ENCODE data around the gene LMOD1.
A peak's percentile ranks its signal among the peaks of the same experiment; 100 is the strongest.
"Not testable (repeated sequence)": the region's sequence is repeated elsewhere in the genome, so short reads cannot be mapped to it uniquely, and the experiment has no call there.

LMOD1 gene

DNA sequence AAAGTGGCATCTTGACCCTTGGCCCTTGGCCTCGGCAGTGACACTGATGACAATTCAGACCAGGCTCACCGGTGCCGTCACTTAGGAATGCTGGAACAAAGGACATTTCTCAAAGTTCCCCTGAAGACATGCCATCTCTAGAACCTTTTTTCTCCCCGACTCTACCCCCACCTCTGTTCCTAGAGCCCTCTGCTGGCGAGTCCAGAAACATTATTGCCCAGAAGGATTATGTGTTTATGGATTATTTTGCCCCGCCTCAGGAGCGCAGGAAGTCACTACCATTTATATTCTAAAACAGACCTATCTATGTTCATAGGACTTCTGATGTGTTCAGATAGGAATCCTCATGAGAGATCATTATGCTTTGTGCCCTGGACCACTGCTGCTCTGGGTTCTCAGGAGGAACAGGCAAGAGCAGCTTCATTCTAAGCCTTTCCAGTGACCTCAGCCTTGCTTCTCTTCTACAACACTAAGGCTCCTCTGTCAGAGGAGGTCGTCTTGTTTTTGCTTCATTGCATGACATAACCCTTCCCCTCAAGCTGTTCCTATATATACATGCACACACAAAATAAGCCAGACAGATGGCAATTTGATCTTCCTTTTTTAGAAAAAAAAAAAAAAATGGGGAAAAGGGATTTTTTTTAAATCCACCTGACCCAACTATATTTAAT is 70.1 kb downstream of the LMOD1 start:
- TF ChIP-seq, protein P1, sequence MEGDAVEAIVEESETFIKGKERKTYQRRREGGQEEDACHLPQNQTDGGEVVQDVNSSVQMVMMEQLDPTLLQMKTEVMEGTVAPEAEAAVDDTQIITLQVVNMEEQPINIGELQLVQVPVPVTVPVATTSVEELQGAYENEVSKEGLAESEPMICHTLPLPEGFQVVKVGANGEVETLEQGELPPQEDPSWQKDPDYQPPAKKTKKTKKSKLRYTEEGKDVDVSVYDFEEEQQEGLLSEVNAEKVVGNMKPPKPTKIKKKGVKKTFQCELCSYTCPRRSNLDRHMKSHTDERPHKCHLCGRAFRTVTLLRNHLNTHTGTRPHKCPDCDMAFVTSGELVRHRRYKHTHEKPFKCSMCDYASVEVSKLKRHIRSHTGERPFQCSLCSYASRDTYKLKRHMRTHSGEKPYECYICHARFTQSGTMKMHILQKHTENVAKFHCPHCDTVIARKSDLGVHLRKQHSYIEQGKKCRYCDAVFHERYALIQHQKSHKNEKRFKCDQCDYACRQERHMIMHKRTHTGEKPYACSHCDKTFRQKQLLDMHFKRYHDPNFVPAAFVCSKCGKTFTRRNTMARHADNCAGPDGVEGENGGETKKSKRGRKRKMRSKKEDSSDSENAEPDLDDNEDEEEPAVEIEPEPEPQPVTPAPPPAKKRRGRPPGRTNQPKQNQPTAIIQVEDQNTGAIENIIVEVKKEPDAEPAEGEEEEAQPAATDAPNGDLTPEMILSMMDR (IDR thresholded peaks at IDR 0.05; ENCODE audit: low read depth, low read length, missing control alignments), result peak; percentile 11
- DNase-seq (ENCODE audit: low read depth), result no peak
- no peak overlapping the region for H3K4me3 ChIP-seq (ENCODE audit: low read depth, low read length)

GRCh38 chr1:201874672-201875071 is 71.7 kb downstream of the LMOD1 start:
- no peak for DNase-seq (ENCODE audit: low read depth)
- no peak overlapping the region for H3K4me3 ChIP-seq (ENCODE audit: low read depth, low read length)
- TF ChIP-seq, protein P1 (IDR thresholded peaks at IDR 0.05; ENCODE audit: low read depth, low read length, missing control alignments), result no peak

DNA sequence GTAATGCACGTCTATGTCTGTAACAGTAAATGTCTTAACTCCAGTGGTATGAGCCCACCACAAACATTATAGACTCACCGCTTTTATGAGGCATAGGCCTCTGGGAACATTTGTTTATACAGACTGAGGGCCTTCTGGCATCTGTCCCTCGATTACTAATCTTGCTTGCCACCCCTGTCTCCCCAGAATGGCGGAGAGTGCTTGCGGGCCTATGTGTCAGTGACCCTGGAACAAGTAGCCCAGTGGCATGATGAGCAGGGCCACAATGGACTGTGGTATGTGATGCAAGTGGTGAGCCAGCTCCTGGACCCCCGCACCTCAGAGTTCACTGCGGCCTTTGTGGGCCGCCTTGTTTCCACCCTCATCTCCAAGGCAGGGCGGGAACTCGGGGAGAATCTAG is 76.0 kb downstream of the LMOD1 start:
- TF ChIP-seq, protein P1 (IDR thresholded peaks at IDR 0.05; ENCODE audit: low read depth, low read length, missing control alignments), result no peak
- H3K4me3 ChIP-seq (ENCODE audit: low read depth, low read length), result no peak overlapping the region
- DNase-seq (ENCODE audit: low read depth), result no peak

DNA sequence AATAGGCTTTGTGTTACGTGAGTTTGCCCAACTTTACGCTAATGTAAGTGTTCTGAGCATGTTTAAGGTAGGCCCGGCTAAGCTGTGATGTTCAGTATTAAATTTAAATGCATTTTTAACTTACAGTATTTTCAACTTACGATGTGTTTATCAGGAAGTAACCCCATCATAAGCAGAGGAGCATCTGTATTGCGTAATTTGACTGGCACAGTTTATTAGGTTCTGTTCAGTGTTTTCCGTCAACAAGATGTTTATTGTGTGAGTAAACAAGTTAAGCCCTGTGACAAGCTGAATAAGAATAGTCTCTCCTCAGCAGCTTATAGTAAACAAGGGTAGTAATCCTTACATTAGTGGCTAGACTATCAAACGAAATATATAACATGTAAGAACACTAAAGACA is 84.9 kb downstream of the LMOD1 start:
- no peak for DNase-seq (ENCODE audit: low read depth)
- TF ChIP-seq, protein P1 (IDR thresholded peaks at IDR 0.05; ENCODE audit: low read depth, low read length, missing control alignments), result no peak
- no peak overlapping the region for H3K4me3 ChIP-seq (ENCODE audit: low read depth, low read length)

DNA sequence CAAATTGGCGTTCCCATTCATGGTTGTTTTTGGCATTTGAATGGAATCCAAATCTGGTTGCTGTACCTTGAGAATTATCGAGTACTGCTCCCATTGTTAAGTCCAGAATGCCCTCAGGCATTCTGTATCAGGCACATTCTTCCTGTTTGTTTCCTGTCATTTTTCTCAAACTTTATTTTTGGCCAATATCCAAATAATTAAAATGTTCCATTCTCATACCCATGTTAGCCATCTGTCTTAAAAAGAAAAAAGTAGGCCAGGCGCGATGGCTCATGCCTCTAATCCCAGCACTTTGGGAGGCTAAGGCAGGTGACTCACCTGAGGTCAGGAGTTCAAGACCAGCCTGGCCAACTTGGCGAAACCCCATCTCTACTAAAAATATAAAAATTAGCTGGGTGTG is 86.9 kb downstream of the LMOD1 start:
- DNase-seq (ENCODE audit: low read depth), result no peak
- H3K4me3 ChIP-seq (ENCODE audit: low read depth, low read length), result no peak overlapping the region
- TF ChIP-seq, protein P1 (IDR thresholded peaks at IDR 0.05; ENCODE audit: low read depth, low read length, missing control alignments), result no peak

GRCh38 chr1:201856722-201857121 is 89.6 kb downstream of the LMOD1 start:
- H3K4me3 ChIP-seq (ENCODE audit: low read depth, low read length); DNase-seq (ENCODE audit: low read depth): not testable (repeated sequence)

GRCh38 chr1:201851949-201852348 is 94.4 kb downstream of the LMOD1 start:
- H3K4me3 ChIP-seq (ENCODE audit: low read depth, low read length), result no peak overlapping the region
- no peak for DNase-seq (ENCODE audit: low read depth)
- TF ChIP-seq, protein P1 (IDR thresholded peaks at IDR 0.05; ENCODE audit: low read depth, low read length, missing control alignments), result no peak
